GM23338 (cell line): Measurements from ENCODE around the gene NTPCR.

Source experiments
- CREB1 ChIP-seq: fragments of 250-450 bp; sonication (Bioruptor Pico); IDR thresholded peaks from 2 replicates; pipeline ENCODE4 v1.5.0; 2020; ENCODE audit warnings: low read depth, mild to moderate bottlenecking, moderate library complexity
- EZH2 ChIP-seq: fragments of 200-600 bp; sonication (generic); IDR thresholded peaks from one replicate; pipeline ENCODE4 v1.8.0; 2017; ENCODE audit warnings: antibody characterized with exemption, mild to moderate bottlenecking, low read depth; ENCODE audit not compliant: unreplicated experiment
- NANOG ChIP-seq: IDR thresholded peaks from 2 replicates; pipeline ENCODE4 v1.6.1; 2016; ENCODE audit warnings: antibody characterized with exemption, borderline replicate concordance
- REST ChIP-seq: IDR thresholded peaks from one replicate; pipeline ENCODE4 v1.6.1; 2018; ENCODE audit warnings: antibody characterized with exemption; ENCODE audit not compliant: unreplicated experiment
- TF ChIP-seq, protein P1 (sequence below), 2 experiments: fragments of 200-600 bp in 1 of 2; sonication (generic) in 1 of 2; conservative IDR thresholded peaks; 2 replicates each; pipeline versions ENCODE4 v1.5.1 to v1.6.1; 2016 to 2017; ENCODE audit warnings: antibody characterized with exemption in 2 of 2, low read depth in 2 of 2, mild to moderate bottlenecking in 2 of 2, moderate library complexity in 1 of 2

GRCh38 chr1:232936941-232937340 is 13.5 kb upstream of the NTPCR start:
- TF ChIP-seq EZH2 (no peak), CREB1 (CRISPR knock-in tag) (no peak), REST (no peak), NANOG (no peak)
- TF ChIP-seq, protein P1, sequence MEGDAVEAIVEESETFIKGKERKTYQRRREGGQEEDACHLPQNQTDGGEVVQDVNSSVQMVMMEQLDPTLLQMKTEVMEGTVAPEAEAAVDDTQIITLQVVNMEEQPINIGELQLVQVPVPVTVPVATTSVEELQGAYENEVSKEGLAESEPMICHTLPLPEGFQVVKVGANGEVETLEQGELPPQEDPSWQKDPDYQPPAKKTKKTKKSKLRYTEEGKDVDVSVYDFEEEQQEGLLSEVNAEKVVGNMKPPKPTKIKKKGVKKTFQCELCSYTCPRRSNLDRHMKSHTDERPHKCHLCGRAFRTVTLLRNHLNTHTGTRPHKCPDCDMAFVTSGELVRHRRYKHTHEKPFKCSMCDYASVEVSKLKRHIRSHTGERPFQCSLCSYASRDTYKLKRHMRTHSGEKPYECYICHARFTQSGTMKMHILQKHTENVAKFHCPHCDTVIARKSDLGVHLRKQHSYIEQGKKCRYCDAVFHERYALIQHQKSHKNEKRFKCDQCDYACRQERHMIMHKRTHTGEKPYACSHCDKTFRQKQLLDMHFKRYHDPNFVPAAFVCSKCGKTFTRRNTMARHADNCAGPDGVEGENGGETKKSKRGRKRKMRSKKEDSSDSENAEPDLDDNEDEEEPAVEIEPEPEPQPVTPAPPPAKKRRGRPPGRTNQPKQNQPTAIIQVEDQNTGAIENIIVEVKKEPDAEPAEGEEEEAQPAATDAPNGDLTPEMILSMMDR (conservative IDR thresholded peaks at IDR 0.05; ENCODE audit: low read depth in 2 of 2): no peak
